GM23338 (cell line): ENCODE measurements around the gene ART1. TPM values are rescaled to one million over a fixed set of nuclear protein-coding genes. Genes with fewer than 3 reads are reported as not detected.

Source experiments
- ATAC-seq: fragments of 200-7000 bp; cut with Tn5 transposase; 3 replicates; pipeline ENCODE4 v1.9.1; 2020
- DNase-seq: peaks from one replicate; pipeline ENCODE4 v3.0.0-alpha.2; 2015; ENCODE audit warnings: low spot score
- H2AFZ ChIP-seq: fragments of 200-600 bp; sonication (generic); 2 replicates; pipeline ENCODE4 v1.8.0; 2016; ENCODE audit warnings: antibody characterized with exemption, mild to moderate bottlenecking, moderate library complexity
- H3F3A ChIP-seq: fragments of 200-600 bp; sonication (generic); replicated peaks from 2 replicates; pipeline ENCODE4 v1.8.0; 2017; ENCODE audit warnings: antibody characterized with exemption, mixed run types, low read depth
- H3K27ac ChIP-seq: fragments of 200-600 bp; sonication (generic); 2 replicates; pipeline ENCODE4 v1.6.1; 2016; ENCODE audit warnings: low read depth
- H3K27me3 ChIP-seq: fragments of 200-600 bp; sonication (generic); 2 replicates; pipeline ENCODE4 v1.8.0; 2016; ENCODE audit warnings: mild to moderate bottlenecking, mixed run types, moderate library complexity; ENCODE audit not compliant: insufficient read depth
- H3K36me3 ChIP-seq: fragments of 200-600 bp; sonication (generic); 2 replicates; pipeline ENCODE4 v1.8.0; 2016; ENCODE audit warnings: mild to moderate bottlenecking; ENCODE audit not compliant: insufficient read depth
- H3K4me1 ChIP-seq: fragments of 200-600 bp; sonication (generic); 2 replicates; pipeline ENCODE4 v1.8.0; 2016; ENCODE audit warnings: mild to moderate bottlenecking, moderate library complexity; ENCODE audit not compliant: insufficient read depth
- H3K4me2 ChIP-seq: fragments of 200-600 bp; sonication (generic); 2 replicates; pipeline ENCODE4 v1.7.1; 2017; ENCODE audit warnings: mixed run types
- H3K4me3 ChIP-seq: fragments of 200-600 bp; sonication (generic); 2 replicates; pipeline ENCODE4 v1.6.1; 2016; ENCODE audit warnings: mixed run types
- H3K79me2 ChIP-seq: fragments of 200-600 bp; sonication (generic); replicated peaks from 2 replicates; pipeline ENCODE4 v1.8.0; 2017; ENCODE audit warnings: mild to moderate bottlenecking; ENCODE audit not compliant: insufficient read depth
- H3K9me2 ChIP-seq: fragments of 200-600 bp; sonication (generic); 2 replicates; pipeline ENCODE4 v1.8.0; 2017; ENCODE audit not compliant: insufficient read depth
- H4K20me1 ChIP-seq: fragments of 200-600 bp; sonication (generic); replicated peaks from 2 replicates; pipeline ENCODE4 v1.8.0; 2017; ENCODE audit warnings: mild to moderate bottlenecking; ENCODE audit not compliant: insufficient read depth
- H3K27ac Mint-ChIP-seq: 2 replicates; pipeline ENCODE4 v1.8.0; 2020; ENCODE audit warnings: inconsistent platforms, mild to moderate bottlenecking, moderate library complexity, mixed read lengths
- H3K27me3 Mint-ChIP-seq: 3 replicates; pipeline ENCODE4 v1.8.0; 2022; ENCODE audit warnings: low read depth, mild to moderate bottlenecking, moderate library complexity, mixed read lengths, inconsistent platforms; ENCODE audit not compliant: insufficient read depth, poor library complexity
- H3K36me3 Mint-ChIP-seq: 3 replicates; pipeline ENCODE4 v1.8.0; 2021; ENCODE audit warnings: low read depth, mild to moderate bottlenecking, inconsistent platforms, moderate library complexity, mixed read lengths
- H3K4me1 Mint-ChIP-seq: 3 replicates; pipeline ENCODE4 v1.8.0; 2020; ENCODE audit warnings: mild to moderate bottlenecking, inconsistent platforms, mixed read lengths
- H3K4me3 Mint-ChIP-seq: 3 replicates; pipeline ENCODE4 v1.8.0; 2021; ENCODE audit warnings: moderate library complexity, mild to moderate bottlenecking, inconsistent platforms, mixed read lengths
- H3K9me3 Mint-ChIP-seq: 3 replicates; pipeline ENCODE4 v1.8.0; 2020; ENCODE audit warnings: moderate library complexity, mild to moderate bottlenecking, inconsistent platforms, mixed read lengths
- CREB1 ChIP-seq: fragments of 250-450 bp; sonication (Bioruptor Pico); IDR thresholded peaks from 2 replicates; pipeline ENCODE4 v1.5.0; 2020; ENCODE audit warnings: low read depth, mild to moderate bottlenecking, moderate library complexity
- EZH2 ChIP-seq: fragments of 200-600 bp; sonication (generic); IDR thresholded peaks from one replicate; pipeline ENCODE4 v1.8.0; 2017; ENCODE audit warnings: antibody characterized with exemption, mild to moderate bottlenecking, low read depth; ENCODE audit not compliant: unreplicated experiment
- EZH2phosphoT487 ChIP-seq: fragments of 200-600 bp; sonication (generic); IDR thresholded peaks from one replicate; pipeline ENCODE4 v1.8.1; 2018; ENCODE audit warnings: antibody characterized with exemption; ENCODE audit not compliant: unreplicated experiment
- JUNB ChIP-seq: IDR thresholded peaks from one replicate; pipeline ENCODE4 v1.6.1; 2016; ENCODE audit warnings: antibody characterized with exemption; ENCODE audit not compliant: unreplicated experiment
- NANOG ChIP-seq: IDR thresholded peaks from 2 replicates; pipeline ENCODE4 v1.6.1; 2016; ENCODE audit warnings: antibody characterized with exemption, borderline replicate concordance
- POLR2AphosphoS5 ChIP-seq: IDR thresholded peaks from 2 replicates; pipeline ENCODE4 v1.6.1; 2016; ENCODE audit warnings: antibody characterized with exemption, low read depth
- STAT1 ChIP-seq: IDR thresholded peaks from one replicate; pipeline ENCODE4 v1.6.1; 2016; ENCODE audit warnings: antibody characterized with exemption; ENCODE audit not compliant: unreplicated experiment
- ZNF114 ChIP-seq: fragments of 250-450 bp; sonication (Bioruptor Pico); IDR thresholded peaks from 2 replicates; pipeline ENCODE4 v1.5.0; 2020; ENCODE audit warnings: mild to moderate bottlenecking, moderate library complexity
- ZNF331 ChIP-seq: fragments of 250-450 bp; sonication (Bioruptor Pico); IDR thresholded peaks from 2 replicates; pipeline ENCODE4 v1.5.0; 2020; ENCODE audit warnings: low read depth, mild to moderate bottlenecking, moderate library complexity
- polyA plus RNA-seq: library from polyadenylated mRNA; unstranded; fragments of >200 nt; fragmentation: Nextera tagmentation; extraction: Ambion mirVana; gene quantifications from 2 replicates; pipeline ENCODE4 v1.2.1, GENCODE V29; 2016
- total RNA-seq: library from RNA; depleted of rRNA; stranded (reverse); fragments of >200 nt; shearing (Covaris generic); gene quantifications from 2 replicates; pipeline ENCODE4 v1.2.3, GENCODE V29; 2014
- TF ChIP-seq, protein P1 (sequence below): IDR thresholded peaks from 2 replicates; pipeline ENCODE4 v1.6.1; 2016; ENCODE audit warnings: antibody characterized with exemption
- TF ChIP-seq, protein P2 (sequence below): IDR thresholded peaks from one replicate; pipeline ENCODE4 v1.6.1; 2018; ENCODE audit warnings: antibody characterized with exemption; ENCODE audit not compliant: unreplicated experiment
- TF ChIP-seq, protein P3 (sequence below), 2 experiments: fragments of 200-600 bp in 1 of 2; sonication (generic) in 1 of 2; conservative IDR thresholded peaks; 2 replicates each; pipeline versions ENCODE4 v1.5.1 to v1.6.1; 2016 to 2017; ENCODE audit warnings: antibody characterized with exemption in 2 of 2, low read depth in 2 of 2, mild to moderate bottlenecking in 2 of 2, moderate library complexity in 1 of 2

ART1 gene
- total and polyA plus RNA-seq, 2 experiments from 2014 or later: not detected

DNA sequence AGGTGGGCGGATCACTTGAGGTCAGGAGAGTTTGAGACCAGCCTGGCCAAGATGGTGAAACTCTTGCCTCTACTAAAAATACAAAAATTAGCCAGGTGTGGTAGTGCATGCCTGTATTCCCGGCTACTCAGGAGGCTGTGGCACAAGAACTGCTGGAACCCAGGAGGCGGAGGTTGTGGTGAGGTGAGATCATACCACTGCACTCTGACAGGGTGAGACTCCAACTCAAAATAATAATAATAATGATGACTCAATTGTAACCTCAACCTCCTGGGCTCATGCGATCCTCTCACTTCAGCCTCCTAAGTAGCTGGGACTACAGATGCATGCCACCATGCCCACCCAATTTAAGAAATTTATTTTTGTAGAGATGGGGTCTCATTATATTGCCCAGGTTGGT is 41.8 kb downstream of the ART1 start:
- H3K9me2 ChIP-seq: no peaks in the 10 kb centered on the region
- no peak overlapping the region for H2AFZ ChIP-seq
- no peak for DNase-seq
- Mint-ChIP-seq H3K27me3 (peaks cover 2% of the 10 kb centered on the region), H3K27ac (no peak overlapping the region), H3K4me1 (no peaks in the 10 kb centered on the region), H3K36me3 (peaks cover 73% of the 10 kb centered on the region), H3K4me3 (no peak overlapping the region), H3K9me3 (no peaks in the 10 kb centered on the region)
- no peaks in the 10 kb centered on the region for H3K27me3 ChIP-seq
- no peak for ATAC-seq
- H3K4me1 ChIP-seq: no peaks in the 10 kb centered on the region
- H3F3A ChIP-seq: 0 out of 2 replicates have a peak, but pooled peaks cover 4% of the 10 kb centered on the region
- no peak for TF ChIP-seq EZH2
- TF ChIP-seq NANOG: no peak
- no peak for TF ChIP-seq STAT1
- TF ChIP-seq POLR2AphosphoS5: no peak
- no peak for TF ChIP-seq ZNF114
- TF ChIP-seq, protein P1, sequence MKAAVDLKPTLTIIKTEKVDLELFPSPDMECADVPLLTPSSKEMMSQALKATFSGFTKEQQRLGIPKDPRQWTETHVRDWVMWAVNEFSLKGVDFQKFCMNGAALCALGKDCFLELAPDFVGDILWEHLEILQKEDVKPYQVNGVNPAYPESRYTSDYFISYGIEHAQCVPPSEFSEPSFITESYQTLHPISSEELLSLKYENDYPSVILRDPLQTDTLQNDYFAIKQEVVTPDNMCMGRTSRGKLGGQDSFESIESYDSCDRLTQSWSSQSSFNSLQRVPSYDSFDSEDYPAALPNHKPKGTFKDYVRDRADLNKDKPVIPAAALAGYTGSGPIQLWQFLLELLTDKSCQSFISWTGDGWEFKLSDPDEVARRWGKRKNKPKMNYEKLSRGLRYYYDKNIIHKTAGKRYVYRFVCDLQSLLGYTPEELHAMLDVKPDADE: no peak
- no peak for TF ChIP-seq JUNB
- no peak for TF ChIP-seq EZH2phosphoT487
- TF ChIP-seq, protein P2, sequence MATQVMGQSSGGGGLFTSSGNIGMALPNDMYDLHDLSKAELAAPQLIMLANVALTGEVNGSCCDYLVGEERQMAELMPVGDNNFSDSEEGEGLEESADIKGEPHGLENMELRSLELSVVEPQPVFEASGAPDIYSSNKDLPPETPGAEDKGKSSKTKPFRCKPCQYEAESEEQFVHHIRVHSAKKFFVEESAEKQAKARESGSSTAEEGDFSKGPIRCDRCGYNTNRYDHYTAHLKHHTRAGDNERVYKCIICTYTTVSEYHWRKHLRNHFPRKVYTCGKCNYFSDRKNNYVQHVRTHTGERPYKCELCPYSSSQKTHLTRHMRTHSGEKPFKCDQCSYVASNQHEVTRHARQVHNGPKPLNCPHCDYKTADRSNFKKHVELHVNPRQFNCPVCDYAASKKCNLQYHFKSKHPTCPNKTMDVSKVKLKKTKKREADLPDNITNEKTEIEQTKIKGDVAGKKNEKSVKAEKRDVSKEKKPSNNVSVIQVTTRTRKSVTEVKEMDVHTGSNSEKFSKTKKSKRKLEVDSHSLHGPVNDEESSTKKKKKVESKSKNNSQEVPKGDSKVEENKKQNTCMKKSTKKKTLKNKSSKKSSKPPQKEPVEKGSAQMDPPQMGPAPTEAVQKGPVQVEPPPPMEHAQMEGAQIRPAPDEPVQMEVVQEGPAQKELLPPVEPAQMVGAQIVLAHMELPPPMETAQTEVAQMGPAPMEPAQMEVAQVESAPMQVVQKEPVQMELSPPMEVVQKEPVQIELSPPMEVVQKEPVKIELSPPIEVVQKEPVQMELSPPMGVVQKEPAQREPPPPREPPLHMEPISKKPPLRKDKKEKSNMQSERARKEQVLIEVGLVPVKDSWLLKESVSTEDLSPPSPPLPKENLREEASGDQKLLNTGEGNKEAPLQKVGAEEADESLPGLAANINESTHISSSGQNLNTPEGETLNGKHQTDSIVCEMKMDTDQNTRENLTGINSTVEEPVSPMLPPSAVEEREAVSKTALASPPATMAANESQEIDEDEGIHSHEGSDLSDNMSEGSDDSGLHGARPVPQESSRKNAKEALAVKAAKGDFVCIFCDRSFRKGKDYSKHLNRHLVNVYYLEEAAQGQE: no peak
- TF ChIP-seq ZNF331: no peak
- no peaks in the 10 kb centered on the region for H3K79me2 ChIP-seq
- no peak overlapping the region for H3K4me2 ChIP-seq
- no peak overlapping the region for H3K27ac ChIP-seq
- H3K36me3 ChIP-seq: peaks cover 73% of the 10 kb centered on the region
- H4K20me1 ChIP-seq: peaks cover 16% of the 10 kb centered on the region; the same call in 1 of the 2 replicates
- no peak overlapping the region for H3K4me3 ChIP-seq

DNA sequence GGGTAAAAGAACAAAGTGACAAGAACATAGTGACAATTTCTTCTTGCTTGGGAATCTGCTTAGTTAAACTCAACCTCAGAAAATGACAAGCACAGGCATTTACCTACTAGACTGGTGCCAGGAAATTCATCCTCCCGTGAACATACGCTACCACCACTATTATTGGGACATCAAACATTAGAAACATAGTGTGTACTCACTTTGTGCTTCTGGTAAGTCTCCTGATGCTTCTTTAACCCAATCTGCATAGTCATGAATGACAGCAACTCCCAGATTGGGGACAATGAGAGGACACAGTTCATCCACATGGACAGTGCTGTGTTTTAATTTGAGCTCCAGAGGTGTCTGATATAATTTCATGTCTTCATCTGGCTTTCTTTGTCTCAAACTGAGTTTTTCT is 55.5 kb downstream of the ART1 start:
- DNase-seq: no peak
- Histone ChIP-seq H3K9me2 (no peaks in the 10 kb centered on the region), H4K20me1 (peaks cover 9% of the 10 kb centered on the region; the same call in 1 of the 2 replicates), H2AFZ (no peak overlapping the region), H3K27ac (no peak overlapping the region), H3K79me2 (no peaks in the 10 kb centered on the region; the same call in 1 of the 2 replicates), H3K4me3 (no peak overlapping the region), H3K4me1 (no peaks in the 10 kb centered on the region), H3F3A (0 out of 2 replicates have a peak, but pooled peaks cover 6% of the 10 kb centered on the region), H3K4me2 (no peak overlapping the region), H3K36me3 (peaks cover 88% of the 10 kb centered on the region), H3K27me3 (no peaks in the 10 kb centered on the region)
- ATAC-seq: no peak
- H3K9me3 Mint-ChIP-seq: no peaks in the 10 kb centered on the region
- H3K36me3 Mint-ChIP-seq: peaks cover 77% of the 10 kb centered on the region
- TF ChIP-seq POLR2AphosphoS5 (no peak), EZH2phosphoT487 (no peak), CREB1 (CRISPR knock-in tag) (no peak), ZNF331 (no peak), JUNB (no peak), ZNF114 (no peak)
- TF ChIP-seq, protein P3, sequence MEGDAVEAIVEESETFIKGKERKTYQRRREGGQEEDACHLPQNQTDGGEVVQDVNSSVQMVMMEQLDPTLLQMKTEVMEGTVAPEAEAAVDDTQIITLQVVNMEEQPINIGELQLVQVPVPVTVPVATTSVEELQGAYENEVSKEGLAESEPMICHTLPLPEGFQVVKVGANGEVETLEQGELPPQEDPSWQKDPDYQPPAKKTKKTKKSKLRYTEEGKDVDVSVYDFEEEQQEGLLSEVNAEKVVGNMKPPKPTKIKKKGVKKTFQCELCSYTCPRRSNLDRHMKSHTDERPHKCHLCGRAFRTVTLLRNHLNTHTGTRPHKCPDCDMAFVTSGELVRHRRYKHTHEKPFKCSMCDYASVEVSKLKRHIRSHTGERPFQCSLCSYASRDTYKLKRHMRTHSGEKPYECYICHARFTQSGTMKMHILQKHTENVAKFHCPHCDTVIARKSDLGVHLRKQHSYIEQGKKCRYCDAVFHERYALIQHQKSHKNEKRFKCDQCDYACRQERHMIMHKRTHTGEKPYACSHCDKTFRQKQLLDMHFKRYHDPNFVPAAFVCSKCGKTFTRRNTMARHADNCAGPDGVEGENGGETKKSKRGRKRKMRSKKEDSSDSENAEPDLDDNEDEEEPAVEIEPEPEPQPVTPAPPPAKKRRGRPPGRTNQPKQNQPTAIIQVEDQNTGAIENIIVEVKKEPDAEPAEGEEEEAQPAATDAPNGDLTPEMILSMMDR (conservative IDR thresholded peaks at IDR 0.05; ENCODE audit: low read depth in 2 of 2): no peak
- no peaks in the 10 kb centered on the region for H3K4me1 Mint-ChIP-seq
- no peak overlapping the region for H3K4me3 Mint-ChIP-seq
- no peak overlapping the region; the same call in 1 of the 2 replicates for H3K27ac Mint-ChIP-seq
- H3K27me3 Mint-ChIP-seq: peaks cover 1% of the 10 kb centered on the region
